COLO668 (cell line): Measurements from ENCODE around the gene NSUN4.
"Not testable (repeated sequence)": the region's sequence is repeated elsewhere in the genome, so short reads cannot be mapped to it uniquely, and the experiment has no call there.

Experiments
- DNase-seq: peaks from one replicate; lab custom pipeline; 2025; ENCODE audit not compliant: unreplicated experiment; lab: John Stamatoyannopoulos, UW

The NSUN4 gene

DNA sequence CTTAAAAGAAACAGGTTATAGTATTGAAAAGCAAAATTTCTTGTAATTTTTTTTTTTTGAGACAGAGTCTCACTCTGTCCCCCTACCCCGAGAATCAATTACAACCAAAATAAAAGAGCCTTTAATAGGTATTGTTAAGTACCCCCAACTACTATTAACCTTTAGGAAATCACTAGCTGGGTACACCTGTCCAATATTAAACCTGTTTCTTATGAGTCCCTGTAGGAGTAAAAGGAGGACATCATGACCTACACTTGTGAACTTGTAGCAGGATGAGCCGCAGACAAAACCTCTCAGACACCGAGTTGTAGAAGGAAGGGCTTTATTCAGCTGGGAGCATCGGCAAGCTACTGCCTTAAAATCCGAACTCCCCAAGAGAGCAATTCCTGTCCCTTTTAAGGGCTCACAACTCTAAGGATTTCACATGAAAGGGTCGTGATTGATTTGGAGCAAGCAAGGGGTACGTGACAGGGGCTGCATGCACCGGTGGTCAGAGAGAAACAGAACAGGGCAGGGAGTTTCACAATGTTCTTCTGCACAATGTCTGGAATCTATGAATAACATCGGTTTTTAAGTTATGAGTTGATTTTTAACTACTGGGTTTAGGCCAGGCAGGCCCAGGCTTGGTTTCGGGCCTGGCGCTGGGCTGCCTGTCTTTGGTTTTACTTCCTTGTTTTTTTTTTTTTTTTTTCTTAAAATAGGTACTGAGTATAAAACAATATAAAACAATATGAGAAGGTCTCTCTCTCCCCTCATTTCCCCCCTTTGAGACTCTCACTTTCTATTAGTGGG lies 15.1 kb upstream of the NSUN4 start:
- DNase-seq: not testable (repeated sequence)

DNA sequence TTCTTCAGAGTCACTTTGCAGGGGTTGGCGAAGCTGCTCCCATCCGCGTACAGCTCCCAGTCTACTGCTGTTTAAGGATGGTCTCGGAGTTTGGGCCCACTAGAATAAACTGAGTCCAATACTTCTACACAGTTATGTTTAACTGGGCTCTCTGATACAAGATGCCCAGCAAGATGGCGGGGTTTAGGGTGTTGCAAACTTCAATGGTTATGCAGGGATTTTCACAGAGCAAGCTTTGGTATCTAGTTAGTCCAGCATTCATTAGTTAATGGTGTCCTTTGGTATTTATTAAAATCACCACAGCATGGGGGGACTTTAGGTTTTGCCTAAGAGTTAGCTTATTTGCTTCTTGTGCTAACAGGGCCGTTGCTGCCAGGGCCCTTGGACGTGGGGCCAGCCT lies 12.4 kb upstream of the NSUN4 start:
- DNase-seq: not testable (repeated sequence)

DNA sequence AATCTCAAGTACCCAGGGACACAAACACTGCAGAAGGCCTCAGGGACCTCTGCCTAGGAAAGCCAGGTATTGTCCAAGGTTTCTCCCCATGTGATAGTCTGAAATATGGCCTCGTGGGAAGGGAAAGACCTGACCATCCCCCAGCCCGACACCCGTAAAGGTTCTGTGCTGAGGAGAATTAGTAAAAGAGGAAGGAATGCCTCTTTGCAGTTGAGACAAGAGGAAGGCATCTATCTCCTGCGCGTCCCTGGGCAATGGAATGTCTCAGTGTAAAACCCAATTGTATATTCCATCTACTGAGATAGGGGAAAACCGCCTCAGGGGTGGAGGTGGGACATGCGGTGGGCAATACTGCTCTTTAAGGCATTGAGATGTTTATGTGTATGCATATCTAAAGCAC lies 10.8 kb upstream of the NSUN4 start:
- DNase-seq: not testable (repeated sequence)

DNA sequence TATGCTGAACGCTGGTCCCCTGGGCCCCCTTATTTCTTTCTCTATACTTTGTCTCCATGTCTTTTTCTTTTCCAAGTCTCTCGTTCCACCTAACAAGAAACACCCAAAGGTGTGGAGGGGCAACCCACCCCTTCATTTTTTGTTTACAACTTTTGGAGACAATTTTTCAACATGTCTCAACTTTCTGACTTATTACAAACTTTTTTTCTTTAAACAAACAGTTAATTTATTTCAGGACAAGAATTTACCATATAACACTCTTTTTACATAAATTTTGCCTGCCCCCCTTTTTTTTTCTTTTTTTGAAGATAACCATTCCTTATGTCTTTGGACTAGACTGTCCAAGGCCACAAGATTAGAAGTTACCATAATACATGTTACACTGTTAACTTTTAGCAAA lies 10.2 kb upstream of the NSUN4 start:
- not testable (repeated sequence) for DNase-seq

DNA sequence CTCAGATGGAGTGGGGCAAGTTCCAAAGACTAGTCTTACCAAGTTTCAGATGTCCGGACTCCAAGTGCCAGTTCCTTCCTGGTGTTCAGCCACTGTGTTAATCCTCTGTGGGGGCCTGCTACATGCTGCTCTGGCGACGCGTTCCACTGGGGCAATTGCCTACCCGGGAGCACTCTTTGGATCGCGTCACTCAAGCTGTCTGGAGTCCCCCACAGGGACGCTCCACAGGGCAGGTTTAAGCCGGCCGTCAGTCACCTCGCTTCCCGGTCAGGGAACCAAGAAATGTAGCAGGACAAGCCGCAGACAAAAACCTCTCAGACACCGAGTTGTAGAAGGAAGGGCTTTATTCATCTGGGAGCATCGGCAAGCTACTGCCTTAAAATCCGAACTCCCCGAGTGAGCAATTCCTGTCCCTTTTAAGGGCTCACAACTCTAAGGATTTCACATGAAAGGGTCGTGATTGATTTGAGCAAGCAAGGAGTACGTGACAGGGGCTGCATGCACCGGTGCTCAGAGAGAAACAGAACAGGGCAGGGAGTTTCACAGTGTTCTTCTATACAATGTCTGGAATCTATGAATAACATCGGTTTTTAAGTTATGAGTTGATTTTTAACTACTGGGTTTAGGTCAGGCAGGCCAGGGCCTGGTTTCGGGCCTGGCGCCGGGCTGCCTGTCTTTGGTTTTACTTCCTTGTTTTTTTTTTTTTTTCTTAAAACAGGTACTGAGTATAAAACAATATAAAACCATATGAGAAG lies 8.6 kb upstream of the NSUN4 start:
- not testable (repeated sequence) for DNase-seq

DNA sequence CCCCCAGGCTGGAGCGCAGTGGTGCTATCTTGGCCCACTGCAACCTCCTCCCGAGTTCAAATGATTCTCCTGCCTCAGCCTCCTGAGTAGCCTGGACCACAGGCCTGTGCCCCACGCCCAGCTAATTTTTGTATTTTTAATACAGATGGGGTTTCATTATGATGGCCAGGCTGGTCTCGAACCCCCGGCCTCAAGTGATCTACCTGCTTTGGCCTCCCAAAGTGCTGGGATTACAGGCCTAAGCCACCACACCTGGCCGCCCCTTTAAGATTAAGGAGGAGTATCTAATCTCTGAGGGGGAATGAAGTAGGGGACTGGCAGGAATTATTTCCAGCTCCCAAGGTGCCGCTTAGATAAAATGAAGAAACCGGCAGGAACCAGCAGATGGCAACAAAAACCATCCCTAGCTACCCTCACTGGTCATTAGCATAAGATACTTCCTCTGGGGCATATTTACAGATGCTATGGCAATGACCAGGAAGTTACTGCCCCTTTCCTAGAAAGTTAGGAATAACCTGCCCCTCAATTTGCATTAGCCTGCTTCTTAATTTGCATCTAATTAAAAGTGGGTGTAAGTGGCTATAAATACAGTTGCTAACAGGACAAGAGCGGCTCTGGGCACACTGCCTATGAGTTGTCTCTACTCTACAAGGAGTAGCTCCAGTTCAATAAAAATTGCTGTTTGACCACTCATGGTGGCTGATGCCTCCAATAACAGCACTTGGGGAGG lies 7.1 kb upstream of the NSUN4 start:
- DNase-seq: peak; percentile 38

DNA sequence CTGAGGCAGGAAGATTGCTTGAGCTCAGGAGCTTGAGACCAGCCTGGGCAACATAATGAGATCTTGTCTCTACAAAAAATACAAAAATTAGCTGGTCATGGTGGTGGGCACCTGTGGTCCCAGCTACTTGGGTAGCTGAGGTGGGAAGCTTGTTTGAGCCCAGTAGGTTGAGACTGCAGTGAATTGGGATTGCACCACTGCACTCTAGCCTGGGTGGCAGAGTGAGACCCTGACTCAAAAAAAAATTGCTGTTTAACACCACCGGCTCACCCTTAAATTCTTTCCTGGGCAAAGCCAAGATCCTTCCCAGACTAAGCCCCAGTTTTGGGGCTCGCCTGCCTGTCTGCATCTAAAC lies 6.6 kb upstream of the NSUN4 start:
- DNase-seq: no peak

DNA sequence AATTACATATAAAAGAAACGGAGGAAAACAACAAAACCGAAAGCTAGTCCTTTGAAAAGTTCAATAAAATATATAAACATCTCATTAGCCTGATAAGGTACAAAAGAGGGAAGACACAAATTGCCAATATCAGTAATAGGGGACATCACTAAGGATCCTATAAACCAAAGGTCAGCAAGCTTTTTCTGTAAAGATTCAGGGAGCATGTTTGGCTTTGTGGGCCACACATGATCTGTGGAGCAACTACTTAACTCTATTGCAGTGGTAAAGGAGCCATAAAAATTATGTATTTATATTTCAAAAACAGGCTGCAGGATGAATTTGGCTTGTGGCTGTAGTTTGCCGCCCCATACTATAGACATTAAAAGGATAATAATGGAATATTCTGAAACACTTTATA lies 5.5 kb upstream of the NSUN4 start:
- no peak for DNase-seq

DNA sequence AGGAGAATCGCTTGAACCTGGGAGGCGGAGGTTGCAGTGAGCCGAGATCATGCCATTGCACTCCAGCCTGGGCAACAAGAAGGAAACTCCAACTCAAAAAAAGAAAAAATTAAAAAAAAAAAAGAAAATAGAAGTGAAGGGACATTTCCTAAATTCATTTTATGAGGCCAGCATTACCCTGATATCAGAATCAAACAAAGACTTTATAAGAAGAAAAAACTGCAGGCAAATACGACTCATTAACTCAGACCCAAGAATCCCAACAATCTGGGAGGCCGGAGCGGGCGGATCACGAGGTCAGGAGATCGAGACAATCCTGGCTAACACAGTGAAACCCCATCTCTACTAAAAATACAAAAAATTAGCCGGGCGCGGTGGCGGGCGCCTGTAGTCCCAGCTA lies 3.2 kb upstream of the NSUN4 start:
- not testable (repeated sequence) for DNase-seq

DNA sequence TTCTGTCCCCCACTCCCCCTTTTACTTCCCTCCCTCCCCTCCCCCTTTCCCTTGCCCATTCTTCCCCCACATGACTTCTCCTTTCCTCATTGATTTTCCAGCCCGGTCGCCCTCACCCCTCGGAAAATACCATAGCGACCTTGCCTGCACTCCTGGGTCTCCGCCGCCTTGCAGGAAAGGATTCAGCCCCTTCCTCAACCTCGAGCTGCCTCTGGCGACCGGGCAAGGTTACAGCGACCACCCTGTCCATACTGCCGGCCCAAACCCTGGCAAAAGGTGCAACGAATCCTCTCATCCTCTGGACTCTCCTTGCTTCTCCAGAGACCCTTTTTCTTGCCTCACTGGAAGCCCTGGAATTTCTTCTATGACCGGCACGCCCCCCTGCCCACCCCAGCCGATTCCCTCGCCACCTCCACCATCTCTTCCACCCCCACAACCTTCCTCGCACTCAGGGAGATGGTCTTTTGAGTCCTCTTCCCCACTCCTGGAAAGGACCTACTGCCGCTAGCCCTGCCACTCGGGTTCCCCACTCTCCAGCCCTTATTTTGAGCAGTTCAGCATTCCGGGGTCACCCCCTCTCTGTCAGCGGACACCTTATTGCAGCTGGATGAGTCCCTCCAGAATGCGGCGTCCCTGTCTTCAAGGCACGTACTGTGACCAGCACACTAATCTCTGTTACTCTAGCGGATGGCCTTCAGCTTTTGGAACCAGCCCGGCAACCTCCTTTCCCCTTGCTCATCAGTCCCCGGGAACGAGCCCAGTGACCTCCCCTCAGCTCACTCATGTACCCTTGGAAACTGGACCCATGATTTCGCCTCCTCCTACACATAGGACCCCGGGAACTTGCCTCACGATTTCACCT lies 846 bp downstream of the NSUN4 start:
- DNase-seq: no peak

DNA sequence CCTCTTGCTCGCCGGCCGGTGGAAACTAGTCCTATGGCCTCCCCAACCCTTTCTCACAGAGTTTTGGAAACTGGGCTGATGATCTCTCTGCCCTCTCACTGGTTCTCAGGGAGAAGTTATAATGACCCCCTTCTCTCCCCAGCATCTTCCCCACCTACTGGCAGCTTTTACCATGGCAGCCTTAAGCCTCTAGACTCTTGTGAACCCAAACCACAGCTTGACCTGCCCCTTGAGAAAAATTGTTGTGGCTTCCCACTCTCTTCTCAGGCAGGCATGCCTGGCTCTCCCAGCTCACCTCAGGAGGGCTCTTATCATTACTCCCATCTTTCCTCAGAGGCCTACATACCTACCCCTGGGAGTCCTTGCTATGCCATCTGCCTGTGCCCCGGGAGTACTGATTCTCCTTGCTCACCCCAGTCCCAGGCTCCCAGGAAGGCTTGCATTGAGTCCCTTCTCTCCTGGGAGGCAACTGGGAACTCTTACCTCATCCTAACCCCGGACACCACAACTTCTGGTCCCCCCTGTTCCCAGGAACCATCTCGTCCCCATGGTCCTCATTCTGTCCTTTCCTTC lies 1.6 kb downstream of the NSUN4 start:
- DNase-seq: no peak

DNA sequence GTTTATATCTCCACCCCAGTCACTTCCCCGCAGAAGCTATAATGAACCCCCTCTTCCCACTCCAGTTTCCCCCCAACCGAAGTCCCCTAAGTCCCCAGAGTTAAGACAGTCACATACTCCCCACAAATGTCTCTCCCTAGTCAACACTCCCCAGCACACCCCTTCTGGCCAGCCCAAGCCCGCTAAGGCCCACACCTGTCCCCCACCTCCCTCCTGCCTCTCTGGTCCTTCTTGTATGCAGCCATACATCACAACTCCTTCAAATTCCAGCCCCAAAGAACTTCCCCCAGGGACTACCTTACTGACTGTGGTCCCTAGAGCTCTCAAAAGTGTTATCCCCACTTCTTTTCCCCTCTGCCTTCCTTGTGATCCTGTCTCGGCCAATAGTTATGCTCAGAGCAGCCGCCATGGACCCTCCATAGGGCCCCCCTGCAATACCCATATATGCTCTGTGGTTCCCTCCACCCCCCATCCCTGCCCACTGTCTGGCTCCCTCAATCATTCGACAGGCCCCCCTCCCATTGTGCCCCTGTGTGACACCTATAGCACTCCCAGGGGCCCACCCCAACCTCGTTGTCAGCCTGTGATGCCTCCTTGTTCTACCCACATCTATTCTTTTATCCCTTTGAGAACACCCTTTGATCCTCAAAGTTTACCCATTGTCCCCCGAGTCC lies 2.2 kb downstream of the NSUN4 start:
- no peak for DNase-seq

DNA sequence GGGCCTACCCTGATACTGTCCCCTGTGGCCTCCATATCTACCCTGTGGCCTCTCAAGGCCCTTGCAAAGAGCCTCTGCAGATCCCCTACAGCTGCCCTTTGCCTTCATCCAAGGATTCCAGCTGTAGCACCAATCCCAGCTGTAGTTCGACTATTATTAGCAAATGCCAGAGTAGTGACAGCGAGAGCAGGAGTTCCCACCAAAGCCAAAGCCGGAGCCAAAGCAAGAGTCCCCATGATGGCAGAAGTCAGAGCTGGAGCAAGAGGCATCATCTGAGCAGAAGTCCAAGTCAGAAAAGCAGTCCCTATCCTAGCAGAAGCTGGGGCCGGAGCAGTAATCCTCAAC lies 2.7 kb downstream of the NSUN4 start:
- DNase-seq: no peak

DNA sequence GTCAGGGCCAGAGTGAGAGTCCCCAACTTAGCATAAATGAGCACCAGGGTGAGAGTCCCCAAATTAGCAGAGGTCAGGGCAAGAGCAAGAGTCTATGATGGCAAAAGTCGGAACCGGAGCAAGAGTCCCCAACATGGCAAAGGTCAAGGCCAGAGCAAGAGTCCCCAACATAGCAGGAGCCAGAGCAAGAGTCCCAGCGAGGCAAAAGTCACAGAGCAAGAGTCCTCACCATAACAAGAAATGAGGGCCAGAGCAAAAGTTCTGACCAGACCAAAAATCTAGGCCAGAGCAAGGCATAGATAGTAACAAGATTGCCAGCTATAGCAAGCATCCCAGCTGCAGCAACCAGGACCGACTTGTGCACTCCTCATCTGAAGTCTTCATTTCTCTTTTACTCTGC lies 3.1 kb downstream of the NSUN4 start:
- no peak for DNase-seq

DNA sequence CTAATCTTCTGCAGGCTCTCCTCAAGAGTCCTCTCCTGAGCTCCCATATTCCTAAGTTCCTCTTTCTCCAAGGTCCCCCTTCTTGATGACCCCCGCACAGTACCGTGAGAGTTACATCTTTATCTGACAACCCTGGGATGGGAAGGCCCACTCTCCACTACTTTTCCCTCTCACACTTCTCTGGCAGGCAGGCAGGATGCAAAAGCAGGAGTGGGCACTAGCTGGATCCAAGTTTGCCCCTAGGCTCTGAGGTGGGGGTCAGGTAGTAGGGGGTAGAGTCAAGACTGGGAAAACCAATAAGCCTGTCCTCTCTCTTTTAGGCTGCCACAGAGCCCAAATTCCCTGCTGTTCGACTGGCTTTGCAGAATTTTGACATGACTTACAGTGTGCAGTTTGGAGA lies 3.9 kb downstream of the NSUN4 start:
- DNase-seq: no peak

DNA sequence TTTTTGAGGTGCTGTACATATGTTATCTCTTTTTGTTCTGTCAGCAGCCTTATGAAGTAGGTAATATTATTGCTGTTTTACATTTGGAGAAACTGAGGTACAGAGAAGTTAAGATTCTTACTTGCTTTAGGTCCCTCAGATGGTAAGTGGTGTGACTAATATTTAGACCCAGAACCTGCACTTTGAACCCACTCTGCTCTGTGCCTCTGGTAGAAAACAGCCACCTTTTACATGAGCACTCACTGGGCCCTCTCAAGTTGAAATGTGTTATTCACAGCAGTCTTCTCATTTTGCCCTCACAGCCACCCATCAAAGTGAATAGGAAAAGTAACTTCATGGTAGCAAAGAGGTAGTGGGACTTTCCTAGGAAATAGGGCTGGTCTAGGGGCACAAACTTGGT lies 4.7 kb downstream of the NSUN4 start:
- no peak for DNase-seq

DNA sequence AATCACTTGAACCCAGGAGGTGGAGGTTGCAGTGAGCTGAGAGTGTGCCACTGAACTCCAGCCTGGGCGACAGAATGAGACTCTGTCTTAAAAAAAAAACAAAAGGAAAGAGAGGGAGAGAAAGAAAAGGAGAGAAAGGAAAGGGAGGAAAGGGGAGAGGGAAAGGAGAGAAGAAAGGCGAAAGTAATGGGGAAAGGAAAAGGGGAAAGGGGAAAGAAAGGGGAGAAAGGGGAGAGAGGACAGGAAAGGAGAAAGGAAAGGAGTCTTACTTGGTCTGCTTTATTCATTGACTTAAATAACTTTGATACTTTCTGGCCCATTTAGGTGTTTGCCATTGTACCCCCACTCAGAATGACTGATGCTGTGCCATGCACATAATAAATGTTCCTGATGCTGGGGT lies 11.8 kb downstream of the NSUN4 start:
- no peak for DNase-seq

DNA sequence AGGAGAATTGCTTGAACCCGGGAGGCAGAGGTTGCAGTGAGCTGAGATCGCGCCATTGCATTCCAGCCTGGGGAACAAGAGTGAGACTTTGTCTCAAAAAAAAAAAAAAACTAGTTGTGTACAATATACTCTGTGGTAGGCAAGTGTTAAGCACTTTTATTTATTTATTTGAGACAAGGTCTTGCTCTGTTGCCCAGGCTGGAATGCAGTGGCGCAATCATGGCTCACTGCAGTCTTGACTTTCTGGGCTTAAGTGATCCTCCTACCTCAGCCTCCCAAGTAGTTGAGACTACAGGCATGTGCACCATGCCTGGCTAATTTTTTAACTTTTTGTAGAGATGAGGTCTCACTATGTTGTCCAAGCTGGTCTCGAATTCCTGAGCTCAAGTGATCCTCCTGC lies 15.3 kb downstream of the NSUN4 start:
- DNase-seq: not testable (repeated sequence)

DNA sequence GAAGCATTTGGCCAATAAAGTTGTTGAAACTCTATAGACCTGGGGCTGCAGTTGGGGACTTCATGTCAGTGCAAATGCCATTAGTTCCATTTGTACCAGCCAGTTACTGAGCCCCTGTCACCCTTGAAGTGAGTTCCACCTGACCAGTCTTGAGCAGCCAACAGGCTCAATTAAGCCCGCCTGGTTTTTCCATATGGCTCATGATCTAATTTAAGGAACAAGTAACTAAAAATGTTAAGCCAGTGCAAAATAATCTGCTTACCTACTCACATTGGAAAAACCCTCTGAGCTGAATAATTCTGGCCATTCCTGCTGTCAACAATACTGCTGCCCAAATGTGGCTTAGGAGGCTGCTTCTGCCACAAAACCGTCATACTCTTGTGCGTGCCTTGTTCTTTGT lies 21.6 kb downstream of the NSUN4 start:
- no peak for DNase-seq

DNA sequence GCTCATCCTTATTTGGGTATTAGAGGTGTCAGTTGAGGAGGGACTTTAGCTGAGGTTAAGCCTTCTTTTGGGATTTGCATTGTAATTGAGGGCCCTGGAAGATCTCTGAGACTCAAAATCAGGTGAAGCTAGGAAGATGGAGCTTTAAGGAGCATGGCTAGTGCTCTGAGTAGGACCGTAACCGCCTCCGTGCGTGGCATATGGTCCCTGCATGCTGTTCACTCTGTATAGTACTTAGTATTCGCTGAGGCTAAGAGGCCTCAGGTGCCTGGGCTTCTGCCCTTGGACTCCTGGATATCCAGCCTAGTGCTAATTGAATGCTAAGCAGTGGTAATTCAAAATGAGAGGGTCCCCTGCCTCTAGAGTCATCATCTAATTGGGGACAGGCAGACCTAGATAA lies 22.5 kb downstream of the NSUN4 start:
- no peak for DNase-seq
